Measurements from ENCODE around the gene BMPR1A.

DNA sequence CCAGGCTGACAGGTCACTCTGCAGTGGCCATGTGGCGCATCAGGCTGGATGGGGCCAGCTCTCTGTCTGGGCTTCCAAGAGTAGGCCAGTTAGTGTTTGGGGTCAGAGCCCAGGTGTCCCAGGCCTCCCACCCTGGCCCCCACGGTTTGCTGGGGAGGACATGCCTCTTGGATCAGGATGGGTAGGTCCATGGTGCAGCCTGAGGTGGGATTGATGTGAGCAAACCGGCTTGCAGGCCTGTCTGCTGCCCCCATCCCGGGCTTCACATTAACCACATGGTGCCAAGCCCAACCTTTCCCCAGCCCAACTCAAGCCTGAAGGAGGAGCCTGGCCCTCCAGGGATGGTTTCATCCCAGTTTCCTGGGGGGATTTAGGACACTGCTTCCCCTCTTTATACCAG, 48.9 kb upstream of the BMPR1A start:
- no peak for TF ChIP-seq L3MBTL2 (conservative IDR thresholded peaks at IDR 0.05)
- no peak for TF ChIP-seq SP1 (IDR thresholded peaks at IDR 0.05)
- no peak for TF ChIP-seq HDGF (IDR thresholded peaks at IDR 0.05; ENCODE audit: borderline replicate concordance)
- no peak for TF ChIP-seq SUZ12 (IDR thresholded peaks at IDR 0.05)
- TF ChIP-seq BHLHE40 (IDR thresholded peaks at IDR 0.05; ENCODE audit: borderline replicate concordance): no peak
